Spleen (tissue), 11 donors: ENCODE results near the gene C1QTNF9. TPM values are rescaled to one million over a fixed set of nuclear protein-coding genes. Genes with fewer than 3 reads are reported as not detected.

Experiments
- DNase-seq: peaks from one replicate; pipeline ENCODE4 v3.0.0-alpha.2; 2020
- H3K27ac ChIP-seq, 8 donors: fragments of 200-600 bp; sonication (generic) in 7 of 8; 1 replicate in 4 of 8; 2 replicates in 4 of 8; pipeline versions ENCODE4 v1.5.0 to v1.8.0; 2016 to 2021; ENCODE audit warnings: inconsistent platforms in 4 of 8, mild to moderate bottlenecking in 4 of 8, moderate library complexity in 1 of 8
- H3K27me3 ChIP-seq, 7 donors: fragments of 200-600 bp; sonication (generic) in 6 of 7; replicated peaks in 1 of 7; 1 replicate in 4 of 7; 2 replicates in 3 of 7; pipeline versions ENCODE4 v1.5.0 to v1.8.0; 2016 to 2021; ENCODE audit warnings: inconsistent platforms in 3 of 7, mild to moderate bottlenecking in 1 of 7
- H3K36me3 ChIP-seq, 6 donors: fragments of 200-600 bp; sonication (generic) in 5 of 6; 1 replicate in 4 of 6; 2 replicates in 2 of 6; pipeline versions ENCODE4 v1.5.0 to v1.8.0; 2016 to 2021; ENCODE audit warnings: inconsistent platforms in 2 of 6
- H3K4me1 ChIP-seq, 6 donors: fragments of 200-600 bp; sonication (generic) in 5 of 6; 1 replicate in 3 of 6; 2 replicates in 3 of 6; pipeline versions ENCODE4 v1.5.0 to v1.8.0; 2016 to 2021; ENCODE audit warnings: inconsistent platforms in 3 of 6
- H3K4me3 ChIP-seq, 8 donors: fragments of 200-600 bp; sonication (generic) in 7 of 8; 1 replicate in 4 of 8; 2 replicates in 4 of 8; pipeline versions ENCODE4 v1.5.0 to v1.8.0; 2016 to 2021; ENCODE audit warnings: inconsistent platforms in 4 of 8, mild to moderate bottlenecking in 4 of 8, moderate library complexity in 2 of 8
- H3K9me3 ChIP-seq, 8 donors: fragments of 200-600 bp; sonication (generic) in 7 of 8; 1 replicate in 4 of 8; 2 replicates in 4 of 8; pipeline versions ENCODE4 v1.5.0 to v1.8.0; 2016 to 2021; ENCODE audit warnings: inconsistent platforms in 4 of 8
- CTCF ChIP-seq, 11 experiments: fragments of 200-600 bp in 7 of 11; fragments of 450-650 bp in 4 of 11; sonication (generic) in 4 of 11; IDR thresholded peaks in 8 of 11; conservative IDR thresholded peaks in 3 of 11; 1 replicate in 7 of 11; 2 replicates in 4 of 11; pipeline versions ENCODE4 v1.4.0 to v1.8.0; 2016 to 2021; ENCODE audit warnings: antibody characterized with exemption in 11 of 11, inconsistent platforms in 4 of 11, mild to moderate bottlenecking in 1 of 11
- POLR2A ChIP-seq, 3 donors: fragments of 450-650 bp; IDR thresholded peaks; one replicate each; pipeline ENCODE4 v1.5.1; 2017; ENCODE audit warnings: antibody characterized with exemption in 3 of 3, mild to moderate bottlenecking in 1 of 3
- POLR2AphosphoS5 ChIP-seq, 3 donors: sonication (generic); formaldehyde crosslinking; IDR thresholded peaks; one replicate each; pipeline ENCODE4 v1.5.1; 2017; ENCODE audit warnings: antibody characterized with exemption in 3 of 3
- WGBS, 5 donors: extraction: QIAGEN DNeasy Blood & Tissue Kit in 3 of 5; methylation state at CpG; one replicate each; pipeline versions ENCODE4 v1.1.5 to v1.1.7; 2013 to 2018; 5-methylcytosine and 5-hydroxymethylcytosine counted together
- intact Hi-C: fragments of 100-400 bp; cut with DNase I; formaldehyde crosslinking; loops from one replicate; pipeline ENCODE4 v1.15.0; 2023; ENCODE audit warnings: low total_unique reads
- polyA plus RNA-seq, 3 donors: library from polyadenylated mRNA; stranded (reverse); fragments of 200-250 nt; gene quantifications; one replicate each; pipeline ENCODE4 v1.2.1, GENCODE V29; 2013
- total RNA-seq, 7 donors: library from RNA; depleted of rRNA in 3 of 7; stranded (reverse); fragments of >200 nt in 3 of 7; fragmentation: NEBNext Ultra II Directional in 4 of 7; extraction: Animal tissue kit (Norgen Biotek cat#: 25700) in 4 of 7; gene quantifications; one replicate each; pipeline versions ENCODE4 v1.1.0 to v1.2.1, GENCODE V29; 2016 to 2021
- donor health status: healthy with polysubstance abuse.
- donor health status: DM: no; HTN: no; CAD: no; lungs with moderate emphysema.
- donor health status: DM: no; HTN: no; CAD: no.
- donor health status: Bipolar disorder and iron deficiency.
- donor health status: healthy.
- donor health status: DM: no; HTN: no; CAD: no.
- donor health status: DM: yes; HTN: yes; CAD: no.

C1QTNF9 gene
- total and polyA plus RNA-seq, 10 donors = 0.15 to 0.72 (median 0.35) TPM; not detected in 5

- Histone ChIP-seq H3K4me1 (peaks cover 60 to 100% (median 95%) of the 10 kb centered on the region in 6 donors), H3K36me3 (no peaks in the 10 kb centered on the region), H3K27me3 (no peaks in the 10 kb centered on the region), H3K9me3 (no peaks in the 10 kb centered on the region), H3K27ac (peak overlapping the region; percentile 80 to 96 (median 93)), H3K4me3 (peak overlapping the region; percentile 22 to 69 (median 42))
- 57 to 67% (median 62%) methylated on average over 14 to 18 of the region's 18 CpGs for WGBS, 5 donors
- intact Hi-C loops = no loop called here
- peak; percentile 84 for DNase-seq
- TF ChIP-seq POLR2A (IDR thresholded peaks at IDR 0.05) (no peak), CTCF (IDR thresholded peaks at IDR 0.05 in 8 of 11, conservative IDR thresholded peaks at IDR 0.05 in 3 of 11) (no peak), POLR2AphosphoS5 (IDR thresholded peaks at IDR 0.05) (peak; percentile 61 to 66 (median 63))
Measured at GRCh38 chr13:24272452-24273161, 36.8 kb upstream of the C1QTNF9 start.

DNA sequence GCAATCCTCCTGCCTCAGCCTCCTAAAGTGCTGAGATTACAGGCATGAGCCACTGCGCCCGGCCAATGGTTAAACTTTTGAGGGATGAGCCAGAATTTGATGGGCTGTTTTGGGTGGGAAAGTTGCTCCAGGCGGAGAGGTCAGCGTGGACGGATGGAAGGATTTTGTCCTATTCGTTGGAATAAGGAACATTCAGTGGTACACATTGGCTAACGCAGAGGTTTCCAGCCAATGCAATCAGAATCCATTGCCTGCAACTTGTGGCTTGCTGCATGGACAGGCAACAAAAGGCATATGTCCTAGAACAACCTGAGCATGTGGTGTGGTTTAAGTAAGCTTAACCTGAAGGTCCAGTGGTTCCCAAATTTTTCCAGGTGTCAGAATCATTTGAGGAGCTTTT is 35.5 kb upstream of the C1QTNF9 start:
- no peaks in the 10 kb centered on the region for H3K27me3 ChIP-seq
- intact Hi-C loops = no loop called here
- peak overlapping the region; percentile 30 to 96 (median 93) for H3K27ac ChIP-seq
- H3K4me1 ChIP-seq = peaks cover 62 to 100% (median 93%) of the 10 kb centered on the region in 6 donors
- no peaks in the 10 kb centered on the region for H3K9me3 ChIP-seq
- peaks cover 0 to 5% (median 0%) of the 10 kb centered on the region in 6 donors for H3K36me3 ChIP-seq
- 73 to 88% (median 78%) methylated on average over 7 of the region's 7 CpGs for WGBS, 5 donors
- TF ChIP-seq POLR2AphosphoS5 (IDR thresholded peaks at IDR 0.05) = no peak
- no peak for TF ChIP-seq CTCF (IDR thresholded peaks at IDR 0.05 in 8 of 11, conservative IDR thresholded peaks at IDR 0.05 in 3 of 11)
- TF ChIP-seq POLR2A (IDR thresholded peaks at IDR 0.05) = no peak
- H3K4me3 ChIP-seq = peak overlapping the region in 7 of 8 donors; percentile 0 to 69 (median 38)
- DNase-seq = no peak

- Histone ChIP-seq H3K27me3 (no peaks in the 10 kb centered on the region), H3K36me3 (peaks cover 0 to 5% (median 0%) of the 10 kb centered on the region in 6 donors), H3K27ac (peak overlapping the region; percentile 30 to 96 (median 93)), H3K9me3 (no peaks in the 10 kb centered on the region), H3K4me1 (peaks cover 62 to 100% (median 93%) of the 10 kb centered on the region in 6 donors), H3K4me3 (peak overlapping the region in 7 of 8 donors; percentile 1 to 69 (median 38))
- intact Hi-C loops = no loop called here
- DNase-seq = peak; percentile 89
- 1 to 12% (median 5%) methylated on average over 6 of the region's 6 CpGs for WGBS, 5 donors
- no peak for TF ChIP-seq POLR2A (IDR thresholded peaks at IDR 0.05)
- TF ChIP-seq POLR2AphosphoS5 (IDR thresholded peaks at IDR 0.05) = peak; percentile 54 to 81 (median 73)
- no peak for TF ChIP-seq CTCF (IDR thresholded peaks at IDR 0.05 in 8 of 11, conservative IDR thresholded peaks at IDR 0.05 in 3 of 11)
Measured at GRCh38 chr13:24274452-24275021, 34.8 kb upstream of the C1QTNF9 start.

DNA sequence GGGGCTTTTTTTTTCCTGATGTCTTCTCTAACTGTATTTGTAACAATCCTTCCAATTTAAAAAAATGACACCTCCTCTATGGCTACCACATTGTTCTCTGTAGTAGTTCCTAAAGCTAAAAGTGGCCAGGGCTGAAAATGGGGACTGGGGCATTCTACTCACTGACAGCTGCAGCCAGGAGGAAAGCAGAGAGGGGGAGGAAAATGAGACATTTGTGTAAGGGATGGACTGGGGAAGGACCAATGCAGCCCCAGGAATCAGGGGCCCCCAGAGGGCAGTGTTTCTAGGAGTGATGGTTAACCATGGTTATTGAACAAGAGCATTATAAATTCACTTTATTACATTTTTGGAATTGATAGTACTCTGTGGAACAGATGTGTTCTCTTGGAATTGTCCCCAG is 34.3 kb upstream of the C1QTNF9 start:
- Histone ChIP-seq H3K27ac (peak overlapping the region; percentile 30 to 96 (median 93)), H3K4me3 (peak overlapping the region in 7 of 8 donors; percentile 1 to 69 (median 38)), H3K27me3 (no peaks in the 10 kb centered on the region), H3K36me3 (peaks cover 0 to 10% (median 0%) of the 10 kb centered on the region in 6 donors), H3K4me1 (peaks cover 59 to 100% (median 93%) of the 10 kb centered on the region in 6 donors), H3K9me3 (no peaks in the 10 kb centered on the region)
- no peak for DNase-seq
- intact Hi-C loops = no loop called here
- TF ChIP-seq CTCF (IDR thresholded peaks at IDR 0.05 in 8 of 11, conservative IDR thresholded peaks at IDR 0.05 in 3 of 11) (no peak), POLR2AphosphoS5 (IDR thresholded peaks at IDR 0.05) (no peak), POLR2A (IDR thresholded peaks at IDR 0.05) (no peak)
